WTC11 (cell line): Measurements from ENCODE around the gene NLGN4X. TPM values are rescaled to one million over a fixed set of nuclear protein-coding genes. Genes with fewer than 3 reads are reported as not detected.

Source experiments
- ATAC-seq: fragments of 200-7000 bp; cut with Tn5 transposase; 2 replicates; pipeline ENCODE4 v1.10.0; 2021; ENCODE audit warnings: mild to moderate bottlenecking, moderate library complexity
- CTCF ChIA-PET: fragments of 300-600 bp; sonication (Branson Sonifier 250); formaldehyde crosslinking; loops from one replicate; lab custom pipeline; 2021; ENCODE audit warnings: antibody characterized with exemption; lab: Charles Lee
- POLR2A ChIA-PET: fragments of 350-600 bp; sonication (Branson Sonifier 250); formaldehyde crosslinking; loops from one replicate; lab custom pipeline; 2021; ENCODE audit warnings: antibody characterized with exemption; lab: Charles Lee
- DNase-seq: peaks from one replicate; pipeline ENCODE4 v3.0.0; 2021; ENCODE audit warnings: low spot score
- H3K27ac Mint-ChIP-seq: 2 replicates; pipeline ENCODE4 v1.8.0; 2021; ENCODE audit warnings: mixed read lengths
- H3K27me3 Mint-ChIP-seq: 2 replicates; pipeline ENCODE4 v1.8.0; 2021; ENCODE audit warnings: low read depth, mild to moderate bottlenecking, moderate library complexity, mixed read lengths
- H3K36me3 Mint-ChIP-seq: 2 replicates; pipeline ENCODE4 v1.8.0; 2021; ENCODE audit warnings: mixed read lengths
- H3K4me1 Mint-ChIP-seq: 2 replicates; pipeline ENCODE4 v1.8.0; 2022; ENCODE audit warnings: mixed read lengths
- H3K4me3 Mint-ChIP-seq: 2 replicates; pipeline ENCODE4 v1.8.0; 2021; ENCODE audit warnings: mild to moderate bottlenecking, moderate library complexity, mixed read lengths
- H3K9me3 Mint-ChIP-seq: 2 replicates; pipeline ENCODE4 v1.8.0; 2021; ENCODE audit warnings: mixed read lengths
- ESRRA ChIP-seq: sonication (generic); formaldehyde crosslinking; IDR thresholded peaks from 2 replicates; pipeline ENCODE4 v1.8.1; 2022; ENCODE audit warnings: mild to moderate bottlenecking, missing genetic modification reagents, borderline replicate concordance
- FOXK1 ChIP-seq: sonication (generic); formaldehyde crosslinking; IDR thresholded peaks from 2 replicates; pipeline ENCODE4 v1.8.0; 2022; ENCODE audit warnings: mild to moderate bottlenecking, moderate library complexity, missing genetic modification reagents
- GRHL2 ChIP-seq: fragments of 250-450 bp; sonication (Bioruptor Pico); IDR thresholded peaks from 2 replicates; pipeline ENCODE4 v1.8.0; 2022; ENCODE audit warnings: mild to moderate bottlenecking, moderate library complexity; ENCODE audit not compliant: insufficient replicate concordance, severe bottlenecking
- HMGA2 ChIP-seq: fragments of 250-450 bp; sonication (Bioruptor Pico); IDR thresholded peaks from 2 replicates; pipeline ENCODE4 v1.4.0; 2021; ENCODE audit warnings: mild to moderate bottlenecking, moderate library complexity
- MXD4 ChIP-seq: fragments of 250-450 bp; sonication (Bioruptor Pico); IDR thresholded peaks from 2 replicates; pipeline ENCODE4 v1.8.0; 2021; ENCODE audit warnings: mild to moderate bottlenecking, moderate library complexity, borderline replicate concordance
- NR1H2 ChIP-seq: sonication (generic); formaldehyde crosslinking; IDR thresholded peaks from 2 replicates; pipeline ENCODE4 v1.9.0; 2021; ENCODE audit warnings: mild to moderate bottlenecking, moderate library complexity, missing genetic modification reagents
- PRRX2 ChIP-seq: fragments of 250-450 bp; sonication (Bioruptor Pico); IDR thresholded peaks from 2 replicates; pipeline ENCODE4 v1.8.0; 2021; ENCODE audit warnings: mild to moderate bottlenecking
- SOX15 ChIP-seq: fragments of 250-450 bp; sonication (Bioruptor Pico); IDR thresholded peaks from 2 replicates; pipeline ENCODE4 v1.9.0; 2021; ENCODE audit warnings: mild to moderate bottlenecking
- SP1 ChIP-seq: sonication (generic); formaldehyde crosslinking; conservative IDR thresholded peaks from 2 replicates; pipeline ENCODE4 v1.8.1; 2022; ENCODE audit warnings: missing genetic modification reagents
- total RNA-seq: library from RNA; stranded (reverse); gene quantifications from 3 replicates; pipeline ENCODE4 v1.2.3, GENCODE V29; 2021
- TF ChIP-seq, protein P1 (sequence below): sonication (generic); formaldehyde crosslinking; IDR thresholded peaks from 2 replicates; pipeline ENCODE4 v1.8.1; 2023; ENCODE audit warnings: mild to moderate bottlenecking, missing genetic modification reagents
- TF ChIP-seq, protein P2 (sequence below): fragments of 250-450 bp; sonication (Bioruptor Pico); conservative IDR thresholded peaks from 2 replicates; pipeline ENCODE4 v1.9.0; 2021; ENCODE audit warnings: mild to moderate bottlenecking
- TF ChIP-seq, protein P3 (sequence below): fragments of 250-450 bp; sonication (Bioruptor Pico); IDR thresholded peaks from 2 replicates; pipeline ENCODE4 v1.9.0; 2021; ENCODE audit warnings: mild to moderate bottlenecking
- TF ChIP-seq, protein P4 (sequence below): sonication (generic); formaldehyde crosslinking; IDR thresholded peaks from 2 replicates; pipeline ENCODE4 v1.8.1; 2022; ENCODE audit warnings: low read depth, mild to moderate bottlenecking, moderate library complexity, missing genetic modification reagents, borderline replicate concordance

The NLGN4X gene
- total RNA-seq, 1 experiment from 2014 or later, result 53.8 TPM

DNA sequence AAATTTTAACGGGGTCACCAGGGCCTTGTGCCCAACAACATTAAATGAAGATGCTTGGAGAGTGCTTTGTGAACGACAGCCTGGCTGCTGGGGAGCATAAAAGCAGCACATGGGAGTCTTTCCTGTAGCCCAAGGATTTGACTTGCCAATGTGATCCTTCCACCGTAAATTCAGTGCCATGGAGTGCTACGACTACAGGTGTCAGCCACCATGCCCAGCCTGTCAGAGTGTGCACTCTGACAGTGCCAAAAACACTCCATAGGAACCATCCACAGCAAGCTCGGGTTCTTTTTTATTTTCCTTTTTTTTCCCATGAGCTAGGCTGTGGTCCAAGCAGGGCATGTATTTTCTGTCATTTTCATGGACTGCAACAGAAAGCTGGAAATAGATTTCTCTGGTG is 156.9 kb downstream of the NLGN4X start (continued):
- TF ChIP-seq PRRX2 (no peak), GRHL2 (CRISPR knock-in tag) (no peak)
- TF ChIP-seq, protein P1, sequence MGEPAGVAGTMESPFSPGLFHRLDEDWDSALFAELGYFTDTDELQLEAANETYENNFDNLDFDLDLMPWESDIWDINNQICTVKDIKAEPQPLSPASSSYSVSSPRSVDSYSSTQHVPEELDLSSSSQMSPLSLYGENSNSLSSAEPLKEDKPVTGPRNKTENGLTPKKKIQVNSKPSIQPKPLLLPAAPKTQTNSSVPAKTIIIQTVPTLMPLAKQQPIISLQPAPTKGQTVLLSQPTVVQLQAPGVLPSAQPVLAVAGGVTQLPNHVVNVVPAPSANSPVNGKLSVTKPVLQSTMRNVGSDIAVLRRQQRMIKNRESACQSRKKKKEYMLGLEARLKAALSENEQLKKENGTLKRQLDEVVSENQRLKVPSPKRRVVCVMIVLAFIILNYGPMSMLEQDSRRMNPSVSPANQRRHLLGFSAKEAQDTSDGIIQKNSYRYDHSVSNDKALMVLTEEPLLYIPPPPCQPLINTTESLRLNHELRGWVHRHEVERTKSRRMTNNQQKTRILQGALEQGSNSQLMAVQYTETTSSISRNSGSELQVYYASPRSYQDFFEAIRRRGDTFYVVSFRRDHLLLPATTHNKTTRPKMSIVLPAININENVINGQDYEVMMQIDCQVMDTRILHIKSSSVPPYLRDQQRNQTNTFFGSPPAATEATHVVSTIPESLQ, result no peak
- TF ChIP-seq, all 79 proteins: peak for 0

DNA sequence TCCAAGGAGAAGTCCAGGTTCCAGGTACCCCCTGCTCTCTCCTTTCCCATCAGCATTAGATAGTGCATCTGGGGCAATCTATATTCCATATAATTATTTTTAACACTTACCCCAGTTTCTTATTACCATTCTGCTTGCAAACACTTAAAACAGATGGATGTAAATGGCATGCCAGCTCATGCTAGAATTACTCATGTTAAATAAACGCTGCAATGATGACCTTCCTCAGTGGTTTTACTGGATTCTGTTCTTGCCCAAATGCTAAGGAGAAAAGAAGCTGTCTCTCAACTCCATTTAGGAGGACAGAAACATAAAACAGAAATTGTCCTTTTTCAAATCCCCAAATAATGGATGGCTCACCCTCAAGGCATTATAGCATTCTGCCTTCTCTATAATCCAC is 161.1 kb downstream of the NLGN4X start:
- CTCF ChIA-PET, result no interaction called here
- POLR2A ChIA-PET, result no interaction called here
- TF ChIP-seq, protein P2, sequence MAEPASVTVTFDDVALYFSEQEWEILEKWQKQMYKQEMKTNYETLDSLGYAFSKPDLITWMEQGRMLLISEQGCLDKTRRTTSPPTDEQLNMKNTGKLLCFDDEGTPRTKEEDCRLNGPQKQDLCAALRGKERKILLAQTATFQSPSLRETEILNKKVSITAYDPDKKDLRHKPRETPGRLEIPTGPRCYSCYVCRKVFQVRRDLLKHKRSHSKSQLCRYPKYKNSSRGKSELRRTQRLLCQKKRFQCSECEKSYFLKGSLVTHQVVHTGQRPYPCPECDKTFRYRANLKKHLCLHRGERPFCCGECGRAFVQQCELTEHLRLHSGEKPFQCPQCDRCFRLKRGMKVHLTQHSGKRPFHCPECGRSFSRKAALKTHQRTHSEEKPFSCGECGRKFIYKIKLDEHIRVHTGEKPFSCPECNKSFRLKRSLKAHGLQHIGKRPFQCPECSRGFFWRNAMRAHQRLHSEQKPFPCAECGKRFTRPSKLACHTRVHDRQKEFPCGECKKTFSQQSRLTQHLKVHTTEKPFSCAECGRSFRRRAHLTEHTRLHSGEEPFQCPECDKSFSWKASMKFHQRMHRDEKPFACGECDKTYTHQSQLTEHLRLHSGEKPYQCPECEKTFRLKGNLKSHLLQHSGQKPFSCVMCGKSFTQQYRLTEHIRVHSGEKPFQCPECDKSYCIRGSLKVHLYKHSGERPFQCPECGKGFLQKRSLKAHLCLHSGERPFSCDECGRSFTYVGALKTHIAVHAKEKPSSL (CRISPR knock-in tag), result no peak
- TF ChIP-seq MXD4 (CRISPR knock-in tag) (no peak), FOXK1 (CRISPR knock-in tag) (no peak), NR1H2 (no peak), SP1 (CRISPR knock-in tag) (no peak), HMGA2 (CRISPR knock-in tag) (no peak), SOX15 (no peak)
- TF ChIP-seq, protein P3, sequence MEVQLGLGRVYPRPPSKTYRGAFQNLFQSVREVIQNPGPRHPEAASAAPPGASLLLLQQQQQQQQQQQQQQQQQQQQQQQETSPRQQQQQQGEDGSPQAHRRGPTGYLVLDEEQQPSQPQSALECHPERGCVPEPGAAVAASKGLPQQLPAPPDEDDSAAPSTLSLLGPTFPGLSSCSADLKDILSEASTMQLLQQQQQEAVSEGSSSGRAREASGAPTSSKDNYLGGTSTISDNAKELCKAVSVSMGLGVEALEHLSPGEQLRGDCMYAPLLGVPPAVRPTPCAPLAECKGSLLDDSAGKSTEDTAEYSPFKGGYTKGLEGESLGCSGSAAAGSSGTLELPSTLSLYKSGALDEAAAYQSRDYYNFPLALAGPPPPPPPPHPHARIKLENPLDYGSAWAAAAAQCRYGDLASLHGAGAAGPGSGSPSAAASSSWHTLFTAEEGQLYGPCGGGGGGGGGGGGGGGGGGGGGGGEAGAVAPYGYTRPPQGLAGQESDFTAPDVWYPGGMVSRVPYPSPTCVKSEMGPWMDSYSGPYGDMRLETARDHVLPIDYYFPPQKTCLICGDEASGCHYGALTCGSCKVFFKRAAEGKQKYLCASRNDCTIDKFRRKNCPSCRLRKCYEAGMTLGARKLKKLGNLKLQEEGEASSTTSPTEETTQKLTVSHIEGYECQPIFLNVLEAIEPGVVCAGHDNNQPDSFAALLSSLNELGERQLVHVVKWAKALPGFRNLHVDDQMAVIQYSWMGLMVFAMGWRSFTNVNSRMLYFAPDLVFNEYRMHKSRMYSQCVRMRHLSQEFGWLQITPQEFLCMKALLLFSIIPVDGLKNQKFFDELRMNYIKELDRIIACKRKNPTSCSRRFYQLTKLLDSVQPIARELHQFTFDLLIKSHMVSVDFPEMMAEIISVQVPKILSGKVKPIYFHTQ (CRISPR knock-in tag), result no peak
- TF ChIP-seq, protein P4, sequence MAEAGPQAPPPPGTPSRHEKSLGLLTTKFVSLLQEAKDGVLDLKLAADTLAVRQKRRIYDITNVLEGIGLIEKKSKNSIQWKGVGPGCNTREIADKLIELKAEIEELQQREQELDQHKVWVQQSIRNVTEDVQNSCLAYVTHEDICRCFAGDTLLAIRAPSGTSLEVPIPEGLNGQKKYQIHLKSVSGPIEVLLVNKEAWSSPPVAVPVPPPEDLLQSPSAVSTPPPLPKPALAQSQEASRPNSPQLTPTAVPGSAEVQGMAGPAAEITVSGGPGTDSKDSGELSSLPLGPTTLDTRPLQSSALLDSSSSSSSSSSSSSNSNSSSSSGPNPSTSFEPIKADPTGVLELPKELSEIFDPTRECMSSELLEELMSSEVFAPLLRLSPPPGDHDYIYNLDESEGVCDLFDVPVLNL (CRISPR knock-in tag), result no peak
- DNase-seq (no peak), ATAC-seq (no peak)
- H3K27me3 Mint-ChIP-seq, result no peaks in the 10 kb centered on the region
- no peak overlapping the region for H3K4me3 Mint-ChIP-seq
- peaks cover 9% of the 10 kb centered on the region for H3K9me3 Mint-ChIP-seq
- no peak overlapping the region for H3K27ac Mint-ChIP-seq
- H3K4me1 Mint-ChIP-seq, result peaks cover 15% of the 10 kb centered on the region
- H3K36me3 Mint-ChIP-seq, result peaks cover 12% of the 10 kb centered on the region

DNA sequence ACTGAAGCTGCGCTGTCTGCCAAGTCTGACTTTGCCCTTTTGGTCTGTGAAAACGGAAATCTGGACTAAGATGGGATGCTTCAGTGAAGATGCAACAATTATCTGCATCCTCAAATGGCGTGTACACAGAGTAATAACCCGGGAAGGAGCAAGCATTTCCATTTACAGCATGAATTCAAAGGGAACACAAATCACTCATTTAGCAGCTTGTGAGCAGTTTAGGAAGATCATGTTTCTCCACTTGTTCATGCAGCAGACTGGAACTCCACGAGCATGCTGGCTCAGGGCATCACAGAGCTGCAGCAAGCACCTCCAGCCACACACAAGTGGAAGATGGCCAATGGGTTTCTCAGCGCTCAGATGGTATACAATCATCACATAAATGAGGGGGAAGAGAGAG is 175.5 kb downstream of the NLGN4X start:
- TF ChIP-seq ESRRA, result no peak
- Mint-ChIP-seq H3K27ac (peak overlapping the region; percentile 21; the same call in 1 of the 2 replicates), H3K27me3 (no peaks in the 10 kb centered on the region), H3K4me3 (no peak overlapping the region), H3K4me1 (peaks cover 20% of the 10 kb centered on the region), H3K9me3 (0 out of 2 replicates have a peak, but pooled peaks cover under 1% of the 10 kb centered on the region), H3K36me3 (peaks cover 4% of the 10 kb centered on the region; the same call in 1 of the 2 replicates)
- POLR2A ChIA-PET, result no interaction called here
- DNase-seq (no peak), ATAC-seq (no peak)
- CTCF ChIA-PET, result no interaction called here
